Measurements from ENCODE around the gene WDR87.
"Not testable (repeated sequence)": the region's sequence is repeated elsewhere in the genome, so short reads cannot be mapped to it uniquely, and the experiment has no call there.

WDR87 gene

GRCh38 chr19:37867831-37868230, 38.6 kb downstream of the WDR87 start:
- H3K27me3 Mint-ChIP-seq (ENCODE audit: low read depth), result peaks cover 7% of the 10 kb centered on the region
- TF ChIP-seq CTCF (IDR thresholded peaks at IDR 0.05; ENCODE audit: unreplicated experiment in 3 of 3), result no peak
- no peaks in the 10 kb centered on the region for H3K36me3 Mint-ChIP-seq (ENCODE audit: low read depth)
- H3K27ac Mint-ChIP-seq, result no peak overlapping the region
- H3K9me3 Mint-ChIP-seq, result peaks cover 21% of the 10 kb centered on the region
- no peaks in the 10 kb centered on the region for H3K4me1 Mint-ChIP-seq
- no peak overlapping the region for H3K4me3 Mint-ChIP-seq

GRCh38 chr19:37865930-37866329, 40.5 kb downstream of the WDR87 start:
- H3K36me3 Mint-ChIP-seq (ENCODE audit: low read depth); H3K27me3 Mint-ChIP-seq (ENCODE audit: low read depth); H3K4me3 Mint-ChIP-seq; H3K4me1 Mint-ChIP-seq; H3K27ac Mint-ChIP-seq; H3K9me3 Mint-ChIP-seq: not testable (repeated sequence)

GRCh38 chr19:37864501-37864900, 41.9 kb downstream of the WDR87 start:
- Mint-ChIP-seq H3K27me3 (ENCODE audit: low read depth) (peaks cover 5% of the 10 kb centered on the region), H3K9me3 (peaks cover under 1% of the 10 kb centered on the region), H3K27ac (no peak overlapping the region), H3K4me1 (no peaks in the 10 kb centered on the region), H3K36me3 (ENCODE audit: low read depth) (no peaks in the 10 kb centered on the region), H3K4me3 (no peak overlapping the region)
- no peak for TF ChIP-seq CTCF (IDR thresholded peaks at IDR 0.05; ENCODE audit: unreplicated experiment in 3 of 3)

GRCh38 chr19:37855098-37855497, 51.3 kb downstream of the WDR87 start:
- no peaks in the 10 kb centered on the region for H3K36me3 Mint-ChIP-seq (ENCODE audit: low read depth)
- no peak for TF ChIP-seq CTCF (IDR thresholded peaks at IDR 0.05; ENCODE audit: unreplicated experiment in 3 of 3)
- no peak overlapping the region for H3K27ac Mint-ChIP-seq
- H3K4me3 Mint-ChIP-seq, result no peak overlapping the region
- H3K27me3 Mint-ChIP-seq (ENCODE audit: low read depth), result no peaks in the 10 kb centered on the region
- H3K9me3 Mint-ChIP-seq, result no peaks in the 10 kb centered on the region
- H3K4me1 Mint-ChIP-seq, result peaks cover 5% of the 10 kb centered on the region

GRCh38 chr19:37845932-37846331, 60.5 kb downstream of the WDR87 start:
- no peaks in the 10 kb centered on the region for H3K27me3 Mint-ChIP-seq (ENCODE audit: low read depth)
- no peak for TF ChIP-seq CTCF (IDR thresholded peaks at IDR 0.05; ENCODE audit: unreplicated experiment in 3 of 3)
- no peaks in the 10 kb centered on the region for H3K36me3 Mint-ChIP-seq (ENCODE audit: low read depth)

More at GRCh38 chr19:37845932-37846331, 60.5 kb downstream of the WDR87 start:
- Mint-ChIP-seq H3K27ac (no peak overlapping the region), H3K9me3 (peaks cover 10% of the 10 kb centered on the region), H3K4me1 (no peaks in the 10 kb centered on the region), H3K4me3 (no peak overlapping the region)

Measured in nephron (organoid).